HG03097 (cell line): ENCODE results near the gene NTF4.

Experiments used
- ATAC-seq: cut with Tn5 transposase; IDR thresholded peaks from one replicate; pipeline ENCODE4 v1.9.1; 2021; ENCODE audit not compliant: unreplicated experiment, low FRiP score

Gene NTF4

GRCh38 chr19:49064768-49065611 lies at the start of gene NTF4:
Gene NTF4 (minus strand): TSS chr19:49064818. CDS start chr19:49061997, 2,821 bp downstream.
- no peak for ATAC-seq

- ATAC-seq = peak; percentile 56
These were observed 49.4 kb upstream of the NTF4 start, which contains the start of gene LIN7B for GRCh38 chr19:49113762-49114629. Gene LIN7B (plus strand): TSS chr19:49114370. CDS start chr19:49114405, 35 bp downstream.

- no peak for ATAC-seq
These were observed 46.8 kb upstream of the NTF4 start for GRCh38 chr19:49111218-49111998.

GRCh38 chr19:49110567-49110966 lies 45.9 kb upstream of the NTF4 start:
- ATAC-seq = no peak

GRCh38 chr19:49109569-49110233 lies 45.1 kb upstream of the NTF4 start:
- ATAC-seq = no peak

GRCh38 chr19:49109051-49109450 lies 44.4 kb upstream of the NTF4 start:
- ATAC-seq = no peak

- ATAC-seq = no peak
These were observed 43.2 kb upstream of the NTF4 start for GRCh38 chr19:49107625-49108459.

GRCh38 chr19:49106648-49107135 lies 42.1 kb upstream of the NTF4 start:
- no peak for ATAC-seq

GRCh38 chr19:49104229-49104864 lies 39.7 kb upstream of the NTF4 start:
- ATAC-seq = no peak

- no peak for ATAC-seq
These were observed 38.9 kb upstream of the NTF4 start for GRCh38 chr19:49103331-49104085.

- ATAC-seq = no peak
These were observed 37.7 kb upstream of the NTF4 start for GRCh38 chr19:49102303-49102702.

GRCh38 chr19:49101160-49101559 lies 36.5 kb upstream of the NTF4 start:
- ATAC-seq = no peak

- no peak for ATAC-seq
These were observed 34.2 kb upstream of the NTF4 start for GRCh38 chr19:49098795-49099194.

GRCh38 chr19:49097453-49098288 lies 33.1 kb upstream of the NTF4 start:
- no peak for ATAC-seq

- no peak for ATAC-seq
These were observed 30.2 kb upstream of the NTF4 start for GRCh38 chr19:49094505-49095482.

- ATAC-seq = no peak
These were observed 28.1 kb upstream of the NTF4 start for GRCh38 chr19:49092686-49093085.
